Uterus (tissue), 2 donors: ENCODE data around the gene MBP.

Source experiments
- CTCF ChIP-seq, 4 experiments: fragments of 200-600 bp in 2 of 4; fragments of 450-650 bp in 2 of 4; sonication (generic) in 2 of 4; IDR thresholded peaks; one replicate each; pipeline ENCODE4 v1.5.1; 2016 to 2019; ENCODE audit warnings: antibody characterized with exemption in 4 of 4, mild to moderate bottlenecking in 2 of 4, moderate library complexity in 1 of 4
- POLR2A ChIP-seq, 2 donors: fragments of 450-650 bp; IDR thresholded peaks; one replicate each; pipeline ENCODE4 v1.6.1; 2016; ENCODE audit warnings: antibody characterized with exemption in 2 of 2, mild to moderate bottlenecking in 1 of 2, moderate library complexity in 1 of 2

DNA sequence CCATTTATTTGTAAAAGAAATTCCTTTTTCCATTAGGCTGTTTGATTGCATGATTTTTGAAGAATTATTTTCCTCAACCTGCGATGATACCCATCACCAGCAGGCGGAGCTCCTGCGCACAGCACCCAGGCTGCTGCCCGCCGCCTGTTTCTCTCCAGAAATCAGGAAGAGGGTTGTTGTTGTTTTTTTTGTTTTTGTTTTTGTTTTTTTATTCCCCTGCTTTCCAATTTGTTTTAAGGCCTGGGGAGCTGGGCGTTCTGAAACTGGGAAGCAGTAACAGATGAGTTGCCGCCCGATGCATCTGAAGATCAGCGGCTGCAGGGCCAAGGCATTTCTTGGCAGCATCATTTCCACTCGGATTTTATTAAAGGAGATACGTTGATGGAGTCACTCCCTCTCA is 132.1 kb downstream of the MBP start:
- peak; percentile 89 to 98 (median 93) for TF ChIP-seq CTCF (IDR thresholded peaks at IDR 0.05)
- TF ChIP-seq POLR2A (IDR thresholded peaks at IDR 0.05) = no peak
